H9 (cell line): ENCODE measurements around the gene TFDP3. TPM values are rescaled to one million over a fixed set of nuclear protein-coding genes. Genes with fewer than 3 reads are reported as not detected.

Experiments used
- DNase-seq: peaks from one replicate; pipeline ENCODE4 v3.0.0-alpha.2; 2017
- H2AFZ ChIP-seq: one replicate; pipeline ENCODE4 v1.6.1; 2013; ENCODE audit warnings: mild to moderate bottlenecking, low read length, control low read depth, moderate library complexity
- H2AK5ac ChIP-seq: 2 replicates; pipeline ENCODE4 v1.6.1; 2013; ENCODE audit warnings: low read length, control low read depth, mixed read lengths; ENCODE audit not compliant: insufficient read length
- H2BK120ac ChIP-seq: one replicate; pipeline ENCODE4 v1.6.1; 2013; ENCODE audit warnings: low read depth, mild to moderate bottlenecking, low read length, control low read depth, inconsistent platforms; ENCODE audit not compliant: poor library complexity, severe bottlenecking
- H2BK12ac ChIP-seq: 2 replicates; pipeline ENCODE4 v1.6.1; 2013; ENCODE audit warnings: low read length, control low read depth, mixed read lengths, low read depth; ENCODE audit not compliant: insufficient read length
- H2BK15ac ChIP-seq: 2 replicates; pipeline ENCODE4 v1.6.1; 2013; ENCODE audit warnings: low read depth, low read length, control low read depth
- H2BK20ac ChIP-seq: one replicate; pipeline ENCODE4 v1.6.1; 2013; ENCODE audit warnings: low read depth, mild to moderate bottlenecking, low read length, control low read depth, inconsistent platforms; ENCODE audit not compliant: poor library complexity, severe bottlenecking
- H2BK5ac ChIP-seq: 2 replicates; pipeline ENCODE4 v1.6.1; 2013; ENCODE audit warnings: low read length, control low read depth, mixed read lengths; ENCODE audit not compliant: insufficient read length
- H3K14ac ChIP-seq: 2 replicates; pipeline ENCODE4 v1.6.1; 2013; ENCODE audit warnings: low read length, control low read depth; ENCODE audit not compliant: insufficient read depth
- H3K18ac ChIP-seq: 2 replicates; pipeline ENCODE4 v1.6.1; 2013; ENCODE audit warnings: low read depth, mild to moderate bottlenecking, mixed read lengths, low read length, control low read depth; ENCODE audit not compliant: insufficient read length
- H3K23ac ChIP-seq: 2 replicates; pipeline ENCODE4 v1.6.1; 2013; ENCODE audit warnings: low read length, control low read depth, mixed read lengths, low read depth; ENCODE audit not compliant: insufficient read length
- H3K23me2 ChIP-seq: 2 replicates; pipeline ENCODE4 v1.6.1; 2013; ENCODE audit warnings: low read depth, mild to moderate bottlenecking, mixed read lengths, low read length, control low read depth; ENCODE audit not compliant: insufficient read length, poor library complexity, severe bottlenecking
- H3K27ac ChIP-seq: 2 replicates; pipeline ENCODE4 v1.5.1; 2013; ENCODE audit warnings: low read length, control low read depth, mixed read lengths, low read depth; ENCODE audit not compliant: insufficient read length
- H3K27me3 ChIP-seq: 2 replicates; pipeline ENCODE4 v1.6.1; 2013; ENCODE audit warnings: low read length, control low read depth, inconsistent platforms; ENCODE audit not compliant: insufficient read depth
- H3K4ac ChIP-seq: 2 replicates; pipeline ENCODE4 v1.6.1; 2013; ENCODE audit warnings: low read depth, mild to moderate bottlenecking, control low read depth, inconsistent platforms, low read length, moderate library complexity
- H3K4me1 ChIP-seq: 2 replicates; pipeline ENCODE4 v1.6.1; 2013; ENCODE audit warnings: low read length, control low read depth, inconsistent platforms; ENCODE audit not compliant: insufficient read depth
- H3K4me2 ChIP-seq: 2 replicates; pipeline ENCODE4 v1.6.1; 2013; ENCODE audit warnings: low read length, control low read depth, mixed read lengths; ENCODE audit not compliant: insufficient read length, insufficient read depth
- H3K56ac ChIP-seq: 2 replicates; pipeline ENCODE4 v1.6.1; 2013; ENCODE audit warnings: low read depth, mild to moderate bottlenecking, mixed read lengths, low read length, control low read depth; ENCODE audit not compliant: insufficient read length
- H3K79me1 ChIP-seq: 2 replicates; pipeline ENCODE4 v1.6.1; 2013; ENCODE audit warnings: low read depth, mild to moderate bottlenecking, moderate library complexity, low read length, control low read depth, inconsistent platforms; ENCODE audit not compliant: insufficient read depth, poor library complexity, severe bottlenecking
- H3K79me2 ChIP-seq: 2 replicates; pipeline ENCODE4 v1.6.1; 2013; ENCODE audit warnings: low read length, control low read depth, inconsistent platforms; ENCODE audit not compliant: insufficient read depth
- H3K9ac ChIP-seq: 2 replicates; pipeline ENCODE4 v1.6.1; 2013; ENCODE audit warnings: low read length, control low read depth, mixed read lengths; ENCODE audit not compliant: insufficient read length; ENCODE audit errors: extremely low read depth
- H3K9me3 ChIP-seq: one replicate; pipeline ENCODE4 v1.6.1; 2013; ENCODE audit warnings: low read depth, low read length, inconsistent platforms; ENCODE audit not compliant: control insufficient read depth
- H3T11ph ChIP-seq: one replicate; pipeline ENCODE4 v1.6.1; 2013; ENCODE audit warnings: mild to moderate bottlenecking, low read length, control low read depth, inconsistent platforms
- H4K20me1 ChIP-seq: one replicate; pipeline ENCODE4 v1.6.1; 2013; ENCODE audit not compliant: control insufficient read depth, insufficient read length, insufficient read depth
- H4K5ac ChIP-seq: 2 replicates; pipeline ENCODE4 v1.6.1; 2013; ENCODE audit warnings: low read depth, mild to moderate bottlenecking, mixed read lengths, low read length, control low read depth; ENCODE audit not compliant: insufficient read length
- H4K8ac ChIP-seq: replicated peaks from 2 replicates; pipeline ENCODE4 v1.6.1; 2013; ENCODE audit warnings: low read length, control low read depth, mixed read lengths, low read depth; ENCODE audit not compliant: insufficient read length
- H4K91ac ChIP-seq: 2 replicates; pipeline ENCODE4 v1.6.1; 2013; ENCODE audit warnings: low read depth, mild to moderate bottlenecking, moderate library complexity, mixed read lengths, low read length, control low read depth; ENCODE audit not compliant: insufficient read length
- H3K27ac Mint-ChIP-seq, 3 experiments: 2 replicates in 2 of 3; 3 replicates in 1 of 3; pipeline ENCODE4 v1.8.0; 2020 to 2021; ENCODE audit warnings: mixed read lengths in 3 of 3, mild to moderate bottlenecking in 1 of 3, moderate library complexity in 1 of 3
- H3K27me3 Mint-ChIP-seq: 2 replicates; pipeline ENCODE4 v1.8.0; 2021; ENCODE audit warnings: low read depth, mild to moderate bottlenecking, moderate library complexity, mixed read lengths
- H3K36me3 Mint-ChIP-seq, 3 experiments: 2 replicates in 2 of 3; 3 replicates in 1 of 3; pipeline ENCODE4 v1.8.0; 2020 to 2021; ENCODE audit warnings: low read depth in 3 of 3, mixed read lengths in 3 of 3; ENCODE audit not compliant: insufficient read depth in 1 of 3
- H3K4me1 Mint-ChIP-seq, 2 experiments: 2 replicates each; pipeline ENCODE4 v1.8.0; 2020; ENCODE audit warnings: mixed read lengths in 2 of 2
- H3K4me3 Mint-ChIP-seq, 2 experiments: 2 replicates in 1 of 2; 3 replicates in 1 of 2; pipeline ENCODE4 v1.8.0; 2020 to 2021; ENCODE audit warnings: mild to moderate bottlenecking in 2 of 2, mixed read lengths in 2 of 2, moderate library complexity in 1 of 2
- H3K9me3 Mint-ChIP-seq, 2 experiments: 2 replicates in 1 of 2; 3 replicates in 1 of 2; pipeline ENCODE4 v1.8.0; 2020; ENCODE audit warnings: mild to moderate bottlenecking in 2 of 2, mixed read lengths in 2 of 2, moderate library complexity in 1 of 2
- WGBS: extraction: QIAGEN DNeasy Blood & Tissue Kit; methylation state at CpG from one replicate; pipeline ENCODE4 v1.1.7; 2013; ENCODE audit warnings: missing lambda C conversion rate, low lambda C conversion rate, mixed read lengths; ENCODE audit not compliant: insufficient read length; ENCODE audit errors: extremely low coverage; 5-methylcytosine and 5-hydroxymethylcytosine counted together
- total RNA-seq: library from RNA; stranded (reverse); gene quantifications from 2 replicates; pipeline ENCODE4 v1.2.1, GENCODE V29; 2021
- TF ChIP-seq, protein P1 (sequence below): fragments of 200-600 bp; sonication (generic); conservative IDR thresholded peaks from 3 replicates; pipeline ENCODE4 v1.8.0; 2021; ENCODE audit warnings: antibody characterized with exemption, mild to moderate bottlenecking

TFDP3 gene
- total RNA-seq, 1 experiment from 2014 or later: not detected

DNA sequence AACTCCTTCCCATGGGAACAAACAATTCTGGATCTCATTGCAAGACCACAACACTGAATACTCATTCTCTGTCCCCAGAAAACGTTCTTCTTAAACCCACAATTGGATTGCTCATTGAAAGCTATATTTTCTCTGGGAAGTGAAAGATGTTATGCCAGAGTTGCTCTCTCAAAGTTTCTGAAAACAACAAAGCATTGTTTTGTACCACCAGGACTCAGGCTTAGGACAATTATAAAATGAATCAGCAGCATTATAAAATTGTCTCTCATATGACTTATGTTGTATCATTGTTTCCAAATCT is 26.5 kb downstream of the TFDP3 start:
- Histone ChIP-seq H3K9ac (no peak overlapping the region), H2AFZ (peak overlapping the region; percentile 19), H2BK120ac (no peak overlapping the region), H2AK5ac (no peak overlapping the region), H2BK20ac (no peak overlapping the region), H3K79me2 (no peaks in the 10 kb centered on the region), H4K8ac (no peak overlapping the region), H3K4ac (no peak overlapping the region), H3K27me3 (no peaks in the 10 kb centered on the region), H4K91ac (no peak overlapping the region), H3K23me2 (no peaks in the 10 kb centered on the region), H4K20me1 (no peaks in the 10 kb centered on the region), H3K4me2 (no peak overlapping the region), H3K79me1 (no peaks in the 10 kb centered on the region), H3K18ac (no peak overlapping the region), H3K9me3 (no peaks in the 10 kb centered on the region), H2BK12ac (no peak overlapping the region), H3K23ac (no peak overlapping the region), H3K56ac (no peak overlapping the region), H3K27ac (no peak overlapping the region), H2BK15ac (no peak overlapping the region), H3K4me1 (peaks cover 6% of the 10 kb centered on the region; the same call in 1 of the 2 replicates), H4K5ac (no peak overlapping the region), H3T11ph (no peak overlapping the region), H2BK5ac (no peak overlapping the region), H3K14ac (no peak overlapping the region)
- Mint-ChIP-seq H3K36me3 (no peaks in the 10 kb centered on the region; a peak in 1 of 7 replicates), H3K9me3 (no peaks in the 10 kb centered on the region), H3K27ac (no peak overlapping the region), H3K4me1 (peaks cover 26 to 30% of the 10 kb centered on the region in 2 experiments), H3K27me3 (no peaks in the 10 kb centered on the region), H3K4me3 (no peak overlapping the region)
- TF ChIP-seq, protein P1, sequence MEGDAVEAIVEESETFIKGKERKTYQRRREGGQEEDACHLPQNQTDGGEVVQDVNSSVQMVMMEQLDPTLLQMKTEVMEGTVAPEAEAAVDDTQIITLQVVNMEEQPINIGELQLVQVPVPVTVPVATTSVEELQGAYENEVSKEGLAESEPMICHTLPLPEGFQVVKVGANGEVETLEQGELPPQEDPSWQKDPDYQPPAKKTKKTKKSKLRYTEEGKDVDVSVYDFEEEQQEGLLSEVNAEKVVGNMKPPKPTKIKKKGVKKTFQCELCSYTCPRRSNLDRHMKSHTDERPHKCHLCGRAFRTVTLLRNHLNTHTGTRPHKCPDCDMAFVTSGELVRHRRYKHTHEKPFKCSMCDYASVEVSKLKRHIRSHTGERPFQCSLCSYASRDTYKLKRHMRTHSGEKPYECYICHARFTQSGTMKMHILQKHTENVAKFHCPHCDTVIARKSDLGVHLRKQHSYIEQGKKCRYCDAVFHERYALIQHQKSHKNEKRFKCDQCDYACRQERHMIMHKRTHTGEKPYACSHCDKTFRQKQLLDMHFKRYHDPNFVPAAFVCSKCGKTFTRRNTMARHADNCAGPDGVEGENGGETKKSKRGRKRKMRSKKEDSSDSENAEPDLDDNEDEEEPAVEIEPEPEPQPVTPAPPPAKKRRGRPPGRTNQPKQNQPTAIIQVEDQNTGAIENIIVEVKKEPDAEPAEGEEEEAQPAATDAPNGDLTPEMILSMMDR: no peak
- no CpG with 5 or more reads among the region's 1 CpG for WGBS
- no peak for DNase-seq
